NCI-H1092 treated with DMSO at 0.1 percent for 48 hours (cell line): ENCODE measurements around the gene DOC2A.
"Not testable (repeated sequence)": the region's sequence is repeated elsewhere in the genome, so short reads cannot be mapped to it uniquely, and the experiment has no call there.

Source experiments
- DNase-seq: peaks from one replicate; lab custom pipeline; 2025; lab: John Stamatoyannopoulos, UW

Gene DOC2A

GRCh38 chr16:30010844-30011713 lies at the start of gene DOC2A:
DOC2A (minus strand) TSS chr16:30011027; CDS start chr16:30010222, 805 bp downstream.
- peak; percentile 61 for DNase-seq

- DNase-seq: no peak
Observed at GRCh38 chr16:30060346-30060745, 49.5 kb upstream of the DOC2A start.

- no peak for DNase-seq
Observed at GRCh38 chr16:30054959-30055553, 44.2 kb upstream of the DOC2A start.

- no peak for DNase-seq
Observed at GRCh38 chr16:30054451-30054850, 43.6 kb upstream of the DOC2A start.

GRCh38 chr16:30053376-30054015 lies 42.7 kb upstream of the DOC2A start:
- DNase-seq: no peak

GRCh38 chr16:30052671-30053372 lies 42.0 kb upstream of the DOC2A start:
- peak; percentile 95 for DNase-seq

GRCh38 chr16:30051518-30051917 lies 40.7 kb upstream of the DOC2A start:
- no peak for DNase-seq

GRCh38 chr16:30049871-30050270 lies 39.0 kb upstream of the DOC2A start:
- DNase-seq: no peak

GRCh38 chr16:30046588-30046987 lies 35.8 kb upstream of the DOC2A start:
- DNase-seq: no peak

GRCh38 chr16:30046178-30046577 lies 35.4 kb upstream of the DOC2A start:
- no peak for DNase-seq

- no peak for DNase-seq
Observed at GRCh38 chr16:30041841-30042240, 31.0 kb upstream of the DOC2A start.

GRCh38 chr16:30040690-30041089 lies 29.9 kb upstream of the DOC2A start:
- not testable (repeated sequence) for DNase-seq

- DNase-seq: no peak
Observed at GRCh38 chr16:30040221-30040620, 29.4 kb upstream of the DOC2A start.

GRCh38 chr16:30033270-30033669 lies 22.4 kb upstream of the DOC2A start:
- no peak for DNase-seq

GRCh38 chr16:30032083-30032819 lies 21.4 kb upstream of the DOC2A start:
- peak; percentile 83 for DNase-seq

- DNase-seq: no peak
Observed at GRCh38 chr16:30031477-30031918, 20.7 kb upstream of the DOC2A start.

- peak; percentile 26 for DNase-seq
Observed at GRCh38 chr16:30030841-30031413, 20.1 kb upstream of the DOC2A start, which contains the start of gene TLCD3B. TLCD3B (minus strand) TSS chr16:30031271; CDS start chr16:30030527, 744 bp downstream.

GRCh38 chr16:30030011-30030685 lies 19.3 kb upstream of the DOC2A start:
- DNase-seq: no peak

- no peak for DNase-seq
Observed at GRCh38 chr16:30028438-30029076, 17.7 kb upstream of the DOC2A start.
